K562 (cell line): ENCODE results near the gene NEB. TPM values are rescaled to one million over a fixed set of nuclear protein-coding genes. Genes with fewer than 3 reads are reported as not detected.

Source experiments
- CGGBP1 ChIP-seq: fragments of 250-450 bp; sonication (Bioruptor Pico); IDR thresholded peaks from 2 replicates; pipeline ENCODE4 v1.9.0; 2021; ENCODE audit warnings: mild to moderate bottlenecking
- CHAMP1 ChIP-seq: fragments of 450-650 bp; IDR thresholded peaks from 2 replicates; pipeline ENCODE4 v1.6.1; 2016; ENCODE audit warnings: mild to moderate bottlenecking
- CREB1 ChIP-seq, 2 experiments: sonication (generic) in 1 of 2; formaldehyde crosslinking in 1 of 2; IDR thresholded peaks; 2 replicates each; pipeline versions ENCODE4 v1.6.1 to v1.8.0; 2012 to 2022; ENCODE audit warnings: inconsistent platforms in 1 of 2, mild to moderate bottlenecking in 1 of 2, missing genetic modification reagents in 1 of 2, moderate library complexity in 1 of 2
- FOSL1 ChIP-seq: fragments of 200-800 bp; sonication (Bioruptor generic); conservative IDR thresholded peaks from 2 replicates; pipeline ENCODE4 v1.6.1; 2016; ENCODE audit warnings: missing genetic modification characterization, missing compliant biosample characterization
- GATAD2B ChIP-seq: fragments of 450-650 bp; IDR thresholded peaks from 2 replicates; pipeline ENCODE4 v1.6.1; 2017; ENCODE audit warnings: mild to moderate bottlenecking, borderline replicate concordance
- GTF2A2 ChIP-seq: IDR thresholded peaks from 2 replicates; pipeline ENCODE4 v1.6.1; 2016; ENCODE audit warnings: mild to moderate bottlenecking, missing genetic modification characterization, missing compliant biosample characterization
- KLF16 ChIP-seq: IDR thresholded peaks from 2 replicates; pipeline ENCODE4 v1.6.1; 2016; ENCODE audit warnings: antibody characterized with exemption
- MAFF ChIP-seq: IDR thresholded peaks from 2 replicates; pipeline ENCODE4 v1.6.1; 2012; ENCODE audit warnings: low read length, improper control_type of control experiment
- PML ChIP-seq: IDR thresholded peaks from 2 replicates; pipeline ENCODE4 v1.6.1; 2012; ENCODE audit warnings: low read length, inconsistent platforms
- POLR2AphosphoS5 ChIP-seq: IDR thresholded peaks from 2 replicates; pipeline ENCODE4 v1.6.1; 2011; ENCODE audit warnings: mild to moderate bottlenecking, low read depth, low read length, moderate library complexity; ENCODE audit not compliant: control insufficient read depth, insufficient read depth
- PRMT5 ChIP-seq: sonication (generic); formaldehyde crosslinking; IDR thresholded peaks from 2 replicates; pipeline ENCODE4 v1.5.0; 2020; ENCODE audit warnings: missing genetic modification reagents
- PYGO2 ChIP-seq: fragments of 450-650 bp; IDR thresholded peaks from 2 replicates; pipeline ENCODE4 v1.6.1; 2016; ENCODE audit warnings: mild to moderate bottlenecking, missing genetic modification characterization, moderate library complexity, missing compliant biosample characterization
- RAD51 ChIP-seq: fragments of 450-650 bp; IDR thresholded peaks from 2 replicates; pipeline ENCODE4 v1.7.1; 2016; ENCODE audit warnings: low read depth, mild to moderate bottlenecking, borderline replicate concordance
- RFX5 ChIP-seq: IDR thresholded peaks from 2 replicates; pipeline ENCODE4 v1.6.1; 2011; ENCODE audit warnings: low read depth, mild to moderate bottlenecking, improper control_type of control experiment, low read length
- SP2 ChIP-seq: IDR thresholded peaks from 2 replicates; pipeline ENCODE4 v1.6.1; 2011; ENCODE audit warnings: mild to moderate bottlenecking, low read depth, low read length, moderate library complexity; ENCODE audit not compliant: poor library complexity, severe bottlenecking; ENCODE audit errors: extremely low read depth
- SRSF1 ChIP-seq: fragments of 200-400 bp; formaldehyde crosslinking; IDR thresholded peaks from 2 replicates; pipeline ENCODE4 v1.6.1; 2017; ENCODE audit warnings: mild to moderate bottlenecking, low read depth, low read length, moderate library complexity
- TAL1 ChIP-seq: fragments of 450-650 bp; IDR thresholded peaks from 2 replicates; pipeline ENCODE4 v1.6.1; 2016; ENCODE audit warnings: mild to moderate bottlenecking
- TCF3 ChIP-seq: sonication (generic); formaldehyde crosslinking; IDR thresholded peaks from 2 replicates; pipeline ENCODE4 v1.4.0; 2020; ENCODE audit warnings: mild to moderate bottlenecking, missing genetic modification reagents
- TCF7 ChIP-seq: sonication (generic); IDR thresholded peaks from 2 replicates; pipeline ENCODE4 v1.6.1; 2016; ENCODE audit warnings: antibody characterized with exemption, borderline replicate concordance
- THRAP3 ChIP-seq: fragments of 450-650 bp; IDR thresholded peaks from 2 replicates; pipeline ENCODE4 v1.6.1; 2016; ENCODE audit warnings: mild to moderate bottlenecking, inconsistent platforms, borderline replicate concordance
- XRCC5 ChIP-seq: fragments of 200-400 bp; formaldehyde crosslinking; IDR thresholded peaks from 2 replicates; pipeline ENCODE4 v1.6.1; 2017; ENCODE audit warnings: low read depth, mild to moderate bottlenecking, low read length
- ZMIZ1 ChIP-seq, 2 experiments: fragments of 150-350 bp in 1 of 2; IDR thresholded peaks; 2 replicates each; pipeline ENCODE4 v1.6.1; 2012 to 2016; ENCODE audit warnings: low read depth in 2 of 2, low read length in 2 of 2, mild to moderate bottlenecking in 1 of 2, moderate library complexity in 1 of 2
- ZNF655 ChIP-seq: fragments of 250-450 bp; sonication (Bioruptor Pico); IDR thresholded peaks from 2 replicates; pipeline ENCODE4 v1.5.0; 2021
- ZSCAN32 ChIP-seq: fragments of 450-650 bp; formaldehyde crosslinking; IDR thresholded peaks from 2 replicates; pipeline ENCODE4 v1.4.0; 2020; ENCODE audit warnings: mild to moderate bottlenecking, moderate library complexity
- polyA plus RNA-seq, 8 experiments: library from polyadenylated mRNA; depleted of rRNA in 4 of 8; stranded (reverse) in 5 of 8; unstranded in 3 of 8; fragments of >200 nt; fragmentation: Nextera tagmentation in 2 of 8; fragmentation: Illumina TruSeq in 1 of 8; extraction: Ambion mirVana in 2 of 8; extraction: Trizol in 1 of 8; gene quantifications; 2 replicates each; pipeline versions ENCODE4 v1.2.1 to v1.2.3, GENCODE V29; 2011 to 2014; ENCODE audit warnings: inconsistent platforms in 1 of 8, missing spikeins in 1 of 8
- total RNA-seq, 7 experiments: library from RNA; depleted of rRNA in 6 of 7; stranded (reverse); fragments of >200 nt in 6 of 7; fragmentation: Illumina TruSeq in 2 of 7; extraction: Trizol in 2 of 7; gene quantifications; 2 replicates each; pipeline versions ENCODE4 v1.2.1 to v1.2.3, GENCODE V29; 2011 to 2021; ENCODE audit warnings: low replicate concordance in 1 of 7

Gene NEB
- total and polyA plus RNA-seq, 9 of the 15 experiments (the other 6 are each of a cell fraction or from before 2014, with no cell fraction given): 1.7 to 3.8 (median 2.9) TPM

GRCh38 chr2:151767536-151767935 lies 33.3 kb upstream of the NEB start (continued):
- TF ChIP-seq ZMIZ1 (IDR thresholded peaks at IDR 0.05; ENCODE audit: low read depth in 2 of 2, low read length in 2 of 2) (no peak), CGGBP1 (CRISPR knock-in tag) (no peak), RFX5 (no peak), MAFF (peak; percentile 63), ZNF655 (CRISPR knock-in tag) (no peak), ZSCAN32 (no peak), PRMT5 (no peak), GTF2A2 (tag) (0 out of 2 replicates have a peak, but pooled peaks have one; percentile 12), POLR2AphosphoS5 (no peak), GATAD2B (no peak), PYGO2 (tag) (no peak), SP2 (no peak), XRCC5 (no peak), TAL1 (no peak), TCF7 (peak; percentile 76), RAD51 (no peak; the same call in 1 of the 2 replicates), CREB1 (IDR thresholded peaks at IDR 0.05) (no peak), CREB1 (CRISPR knock-in tag; IDR thresholded peaks at IDR 0.05) (no peak), SRSF1 (no peak), TCF3 (CRISPR knock-in tag) (peak; percentile 47), KLF16 (no peak), THRAP3 (no peak), FOSL1 (tag) (peak; percentile 80), PML (no peak), CHAMP1 (no peak)
